ENCODE results near the gene RNF2.

The RNF2 gene

GRCh38 chr1:185110145-185110544, 64.8 kb downstream of the RNF2 start:
- no peak overlapping the region for H3K4me3 ChIP-seq (ENCODE audit: low read length)

GRCh38 chr1:185111873-185112272, 66.5 kb downstream of the RNF2 start:
- Histone ChIP-seq H3K9ac (ENCODE audit: low read length) (no peak overlapping the region), H3K27me3 (ENCODE audit: control insufficient read depth, insufficient read depth, low read length) (no peaks in the 10 kb centered on the region), H3K9me3 (ENCODE audit: control insufficient read depth, low read length) (no peaks in the 10 kb centered on the region), H3K36me3 (ENCODE audit: control insufficient read depth, insufficient read depth, low read length) (no peaks in the 10 kb centered on the region), H3K4me1 (ENCODE audit: control insufficient read depth, insufficient read depth, low read length) (no peaks in the 10 kb centered on the region), H3K4me3 (ENCODE audit: low read length) (no peak overlapping the region)

More at GRCh38 chr1:185110145-185110544, 64.8 kb downstream of the RNF2 start:
- Histone ChIP-seq H3K36me3 (ENCODE audit: control insufficient read depth, insufficient read depth, low read length) (no peaks in the 10 kb centered on the region), H3K4me1 (ENCODE audit: control insufficient read depth, insufficient read depth, low read length) (no peaks in the 10 kb centered on the region), H3K9ac (ENCODE audit: low read length) (no peak overlapping the region), H3K9me3 (ENCODE audit: control insufficient read depth, low read length) (no peaks in the 10 kb centered on the region), H3K27me3 (ENCODE audit: control insufficient read depth, insufficient read depth, low read length) (no peaks in the 10 kb centered on the region)

- Histone ChIP-seq H3K9ac (ENCODE audit: low read length) (no peak overlapping the region), H3K36me3 (ENCODE audit: control insufficient read depth, insufficient read depth, low read length) (no peaks in the 10 kb centered on the region), H3K4me3 (ENCODE audit: low read length) (no peak overlapping the region), H3K27me3 (ENCODE audit: control insufficient read depth, insufficient read depth, low read length) (no peaks in the 10 kb centered on the region), H3K9me3 (ENCODE audit: control insufficient read depth, low read length) (no peaks in the 10 kb centered on the region), H3K4me1 (ENCODE audit: control insufficient read depth, insufficient read depth, low read length) (no peaks in the 10 kb centered on the region)
Observed at GRCh38 chr1:185112356-185112755, 67.0 kb downstream of the RNF2 start.

- H3K9ac ChIP-seq (ENCODE audit: low read length): no peak overlapping the region
- H3K9me3 ChIP-seq (ENCODE audit: control insufficient read depth, low read length): no peaks in the 10 kb centered on the region
- H3K4me1 ChIP-seq (ENCODE audit: control insufficient read depth, insufficient read depth, low read length): no peaks in the 10 kb centered on the region
- H3K4me3 ChIP-seq (ENCODE audit: low read length): no peak overlapping the region
- H3K36me3 ChIP-seq (ENCODE audit: control insufficient read depth, insufficient read depth, low read length): no peaks in the 10 kb centered on the region
- H3K27me3 ChIP-seq (ENCODE audit: control insufficient read depth, insufficient read depth, low read length): no peaks in the 10 kb centered on the region
Observed at GRCh38 chr1:185129708-185130107, 84.3 kb downstream of the RNF2 start.

GRCh38 chr1:185132534-185132933, 87.2 kb downstream of the RNF2 start:
- Histone ChIP-seq H3K9me3 (ENCODE audit: control insufficient read depth, low read length) (no peaks in the 10 kb centered on the region), H3K27me3 (ENCODE audit: control insufficient read depth, insufficient read depth, low read length) (no peaks in the 10 kb centered on the region)

GRCh38 chr1:185137896-185138545, 92.7 kb downstream of the RNF2 start:
- no peaks in the 10 kb centered on the region for H3K9me3 ChIP-seq (ENCODE audit: control insufficient read depth, low read length)
- no peak overlapping the region for H3K4me3 ChIP-seq (ENCODE audit: low read length)
- no peaks in the 10 kb centered on the region for H3K36me3 ChIP-seq (ENCODE audit: control insufficient read depth, insufficient read depth, low read length)
- no peak overlapping the region for H3K9ac ChIP-seq (ENCODE audit: low read length)
- no peaks in the 10 kb centered on the region for H3K4me1 ChIP-seq (ENCODE audit: control insufficient read depth, insufficient read depth, low read length)
- H3K27me3 ChIP-seq (ENCODE audit: control insufficient read depth, insufficient read depth, low read length): no peaks in the 10 kb centered on the region

More at GRCh38 chr1:185132534-185132933, 87.2 kb downstream of the RNF2 start:
- Histone ChIP-seq H3K9ac (ENCODE audit: low read length) (no peak overlapping the region), H3K4me1 (ENCODE audit: control insufficient read depth, insufficient read depth, low read length) (no peaks in the 10 kb centered on the region), H3K36me3 (ENCODE audit: control insufficient read depth, insufficient read depth, low read length) (no peaks in the 10 kb centered on the region), H3K4me3 (ENCODE audit: low read length) (no peak overlapping the region)

GRCh38 chr1:185139246-185139645, 93.9 kb downstream of the RNF2 start:
- Histone ChIP-seq H3K9me3 (ENCODE audit: control insufficient read depth, low read length) (no peaks in the 10 kb centered on the region), H3K27me3 (ENCODE audit: control insufficient read depth, insufficient read depth, low read length) (no peaks in the 10 kb centered on the region), H3K4me3 (ENCODE audit: low read length) (no peak overlapping the region), H3K36me3 (ENCODE audit: control insufficient read depth, insufficient read depth, low read length) (no peaks in the 10 kb centered on the region), H3K9ac (ENCODE audit: low read length) (no peak overlapping the region), H3K4me1 (ENCODE audit: control insufficient read depth, insufficient read depth, low read length) (no peaks in the 10 kb centered on the region)

GRCh38 chr1:185144233-185144632, 98.9 kb downstream of the RNF2 start:
- Histone ChIP-seq H3K36me3 (ENCODE audit: control insufficient read depth, insufficient read depth, low read length) (no peaks in the 10 kb centered on the region), H3K9ac (ENCODE audit: low read length) (no peak overlapping the region), H3K4me3 (ENCODE audit: low read length) (no peak overlapping the region), H3K9me3 (ENCODE audit: control insufficient read depth, low read length) (no peaks in the 10 kb centered on the region), H3K27me3 (ENCODE audit: control insufficient read depth, insufficient read depth, low read length) (no peaks in the 10 kb centered on the region), H3K4me1 (ENCODE audit: control insufficient read depth, insufficient read depth, low read length) (no peaks in the 10 kb centered on the region)

- peaks cover 7% of the 10 kb centered on the region for H3K4me1 ChIP-seq (ENCODE audit: control insufficient read depth, insufficient read depth, low read length)
- H3K9me3 ChIP-seq (ENCODE audit: control insufficient read depth, low read length): no peaks in the 10 kb centered on the region
- H3K36me3 ChIP-seq (ENCODE audit: control insufficient read depth, insufficient read depth, low read length): no peaks in the 10 kb centered on the region
- no peak overlapping the region for H3K9ac ChIP-seq (ENCODE audit: low read length)
- no peak overlapping the region for H3K4me3 ChIP-seq (ENCODE audit: low read length)
- H3K27me3 ChIP-seq (ENCODE audit: control insufficient read depth, insufficient read depth, low read length): no peaks in the 10 kb centered on the region
Observed at GRCh38 chr1:185151215-185151614, 105.9 kb downstream of the RNF2 start.
